HepG2 (cell line): Measurements from ENCODE around the gene KLF9. TPM values are rescaled to one million over a fixed set of nuclear protein-coding genes. Genes with fewer than 3 reads are reported as not detected.

ENCODE experiments used
- CCDC6 ChIP-seq: sonication (generic); formaldehyde crosslinking; IDR thresholded peaks from 2 replicates; pipeline ENCODE4 v1.8.1; 2022; ENCODE audit warnings: mild to moderate bottlenecking, missing genetic modification reagents, moderate library complexity
- ESRRA ChIP-seq: sonication (generic); formaldehyde crosslinking; IDR thresholded peaks from 2 replicates; pipeline ENCODE4 v1.5.1; 2020; ENCODE audit warnings: mild to moderate bottlenecking, low read depth, missing genetic modification reagents
- GATAD2A ChIP-seq: IDR thresholded peaks from 2 replicates; pipeline ENCODE4 v1.6.1; 2016
- MEIS1 ChIP-seq: sonication (generic); formaldehyde crosslinking; IDR thresholded peaks from 2 replicates; pipeline ENCODE4 v1.9.0; 2021; ENCODE audit warnings: mild to moderate bottlenecking, missing genetic modification reagents, moderate library complexity, borderline replicate concordance
- MEIS2 ChIP-seq: sonication (generic); formaldehyde crosslinking; IDR thresholded peaks from 2 replicates; pipeline ENCODE4 v1.9.0; 2021; ENCODE audit warnings: mild to moderate bottlenecking, missing genetic modification reagents
- MXD3 ChIP-seq: IDR thresholded peaks from 2 replicates; pipeline ENCODE4 v1.6.1; 2016; ENCODE audit warnings: mild to moderate bottlenecking, missing biosample characterization, missing genetic modification reagents
- NFYC ChIP-seq: IDR thresholded peaks from 2 replicates; pipeline ENCODE4 v1.6.1; 2016; ENCODE audit warnings: missing genetic modification reagents, missing compliant biosample characterization
- NKX3-1 ChIP-seq: sonication (generic); formaldehyde crosslinking; IDR thresholded peaks from 2 replicates; pipeline ENCODE4 v1.5.0; 2020; ENCODE audit warnings: missing genetic modification reagents
- NR2F2 ChIP-seq: IDR thresholded peaks from 2 replicates; pipeline ENCODE4 v1.6.1; 2012; ENCODE audit warnings: low read depth, inconsistent platforms, borderline replicate concordance
- RARG ChIP-seq: sonication (generic); formaldehyde crosslinking; IDR thresholded peaks from 2 replicates; pipeline ENCODE4 v1.4.0; 2020; ENCODE audit warnings: low read depth, mild to moderate bottlenecking, missing genetic modification reagents
- SALL1 ChIP-seq: sonication (generic); formaldehyde crosslinking; IDR thresholded peaks from 2 replicates; pipeline ENCODE4 v1.8.0; 2022; ENCODE audit warnings: mild to moderate bottlenecking, missing genetic modification reagents
- SNAPC2 ChIP-seq: sonication (generic); formaldehyde crosslinking; IDR thresholded peaks from 2 replicates; pipeline ENCODE4 v1.8.1; 2022; ENCODE audit warnings: mild to moderate bottlenecking, missing genetic modification reagents
- ZFP1 ChIP-seq: IDR thresholded peaks from 2 replicates; pipeline ENCODE4 v1.6.1; 2016
- ZNF460 ChIP-seq: sonication (generic); formaldehyde crosslinking; IDR thresholded peaks from 2 replicates; pipeline ENCODE4 v1.5.1; 2020; ENCODE audit warnings: missing genetic modification reagents, mild to moderate bottlenecking, borderline replicate concordance
- ZNF646 ChIP-seq: sonication (generic); formaldehyde crosslinking; IDR thresholded peaks from 2 replicates; pipeline ENCODE4 v1.9.0; 2021; ENCODE audit warnings: mild to moderate bottlenecking, missing genetic modification reagents
- ZSCAN31 ChIP-seq: sonication (generic); formaldehyde crosslinking; IDR thresholded peaks from 2 replicates; pipeline ENCODE4 v1.5.0; 2020; ENCODE audit warnings: low read depth, mild to moderate bottlenecking, missing genetic modification reagents
- polyA plus RNA-seq, 8 experiments: library from polyadenylated mRNA; depleted of rRNA in 3 of 8; stranded (reverse) in 7 of 8; unstranded in 1 of 8; fragments of >200 nt; fragmentation: Illumina TruSeq in 4 of 8; extraction: Trizol in 4 of 8; gene quantifications; 2 replicates each; pipeline versions ENCODE4 v1.2.1 to v1.2.3, GENCODE V29; 2011 to 2016; ENCODE audit warnings: low read depth in 4 of 8, missing spikeins in 1 of 8, mixed read lengths in 1 of 8; ENCODE audit not compliant: insufficient read depth in 1 of 8
- total RNA-seq, 5 experiments: library from RNA; depleted of rRNA; stranded (reverse); fragments of >200 nt; fragmentation: Illumina TruSeq; extraction: Trizol; gene quantifications; 2 replicates each; pipeline ENCODE4 v1.2.3, GENCODE V29; 2016; ENCODE audit warnings: low read depth in 1 of 5
- TF ChIP-seq, protein P1 (sequence below), 2 experiments: sonication (generic) in 1 of 2; formaldehyde crosslinking in 1 of 2; IDR thresholded peaks; 2 replicates each; pipeline versions ENCODE4 v1.4.0 to v1.6.1; 2016 to 2020; ENCODE audit warnings: borderline replicate concordance in 1 of 2, low read depth in 1 of 2, mild to moderate bottlenecking in 1 of 2, missing genetic modification reagents in 1 of 2

The KLF9 gene
- total and polyA plus RNA-seq, 2 of the 13 experiments (the other 11 are each of a cell fraction or from before 2014, with no cell fraction given): 5.7 to 7.2 TPM

GRCh38 chr9:70413799-70414775 is at the start of gene KLF9 (continued):
- TF ChIP-seq SALL1: peak; percentile 93
- TF ChIP-seq, protein P1, sequence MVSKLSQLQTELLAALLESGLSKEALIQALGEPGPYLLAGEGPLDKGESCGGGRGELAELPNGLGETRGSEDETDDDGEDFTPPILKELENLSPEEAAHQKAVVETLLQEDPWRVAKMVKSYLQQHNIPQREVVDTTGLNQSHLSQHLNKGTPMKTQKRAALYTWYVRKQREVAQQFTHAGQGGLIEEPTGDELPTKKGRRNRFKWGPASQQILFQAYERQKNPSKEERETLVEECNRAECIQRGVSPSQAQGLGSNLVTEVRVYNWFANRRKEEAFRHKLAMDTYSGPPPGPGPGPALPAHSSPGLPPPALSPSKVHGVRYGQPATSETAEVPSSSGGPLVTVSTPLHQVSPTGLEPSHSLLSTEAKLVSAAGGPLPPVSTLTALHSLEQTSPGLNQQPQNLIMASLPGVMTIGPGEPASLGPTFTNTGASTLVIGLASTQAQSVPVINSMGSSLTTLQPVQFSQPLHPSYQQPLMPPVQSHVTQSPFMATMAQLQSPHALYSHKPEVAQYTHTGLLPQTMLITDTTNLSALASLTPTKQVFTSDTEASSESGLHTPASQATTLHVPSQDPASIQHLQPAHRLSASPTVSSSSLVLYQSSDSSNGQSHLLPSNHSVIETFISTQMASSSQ (IDR thresholded peaks at IDR 0.05; ENCODE audit: low read depth): peak; percentile 29; the same call in 1 of the 2 replicates
- TF ChIP-seq, protein P1 (CRISPR knock-in tag; IDR thresholded peaks at IDR 0.05; ENCODE audit: borderline replicate concordance): peak; percentile 57; the same call in 1 of the 2 replicates
- no peak for TF ChIP-seq NR2F2
- peak; percentile 52; the same call in 1 of the 2 replicates for TF ChIP-seq GATAD2A (CRISPR knock-in tag)
- no peak for TF ChIP-seq MEIS2
- TF ChIP-seq NFYC (CRISPR knock-in tag): peak; percentile 86
- TF ChIP-seq ESRRA: 0 out of 2 replicates have a peak, but pooled peaks have one; percentile 49
- TF ChIP-seq CCDC6: peak; percentile 76; the same call in 1 of the 2 replicates
- no peak for TF ChIP-seq ZNF646 (CRISPR knock-in tag)
- TF ChIP-seq MXD3 (CRISPR knock-in tag): peak; percentile 81; the same call in 1 of the 2 replicates
- 0 out of 2 replicates have a peak, but pooled peaks have one; percentile 38 for TF ChIP-seq ZFP1 (CRISPR knock-in tag)
- 0 out of 2 replicates have a peak, but pooled peaks have one; percentile 41 for TF ChIP-seq MEIS1 (CRISPR knock-in tag)
- TF ChIP-seq SNAPC2 (CRISPR knock-in tag): peak; percentile 87; the same call in 1 of the 2 replicates
- TF ChIP-seq ZNF460 (CRISPR knock-in tag): peak; percentile 22; the same call in 1 of the 2 replicates
- TF ChIP-seq RARG: no peak
- TF ChIP-seq NKX3-1: 0 out of 2 replicates have a peak, but pooled peaks have one; percentile 34
- peak; percentile 42; the same call in 1 of the 2 replicates for TF ChIP-seq ZSCAN31 (CRISPR knock-in tag)
